Colonic mucosa (tissue), 4 donors: ENCODE measurements around the gene MYO5C. TPM values are rescaled to one million over a fixed set of nuclear protein-coding genes. Genes with fewer than 3 reads are reported as not detected.
A peak's percentile ranks its signal among the peaks of the same experiment; 100 is the strongest.

ENCODE experiments used
- DNase-seq: peaks from one replicate; pipeline ENCODE4 v3.0.0-alpha.2; 2020
- H3K27ac ChIP-seq: fragments of 200-600 bp; one replicate; pipeline ENCODE4 v1.8.0; 2021
- H3K27me3 ChIP-seq: fragments of 200-600 bp; one replicate; pipeline ENCODE4 v1.8.0; 2021
- H3K36me3 ChIP-seq: fragments of 200-600 bp; one replicate; pipeline ENCODE4 v1.8.0; 2021
- H3K4me1 ChIP-seq: fragments of 200-600 bp; one replicate; pipeline ENCODE4 v1.8.0; 2021; ENCODE audit warnings: mild to moderate bottlenecking
- H3K4me3 ChIP-seq: fragments of 200-600 bp; one replicate; pipeline ENCODE4 v1.8.0; 2021
- H3K9ac ChIP-seq, 2 donors: one replicate each; pipeline ENCODE4 v1.7.0; 2013; ENCODE audit warnings: control low read depth in 2 of 2, low read depth in 2 of 2, low read length in 2 of 2
- H3K9me3 ChIP-seq: fragments of 200-600 bp; one replicate; pipeline ENCODE4 v1.8.0; 2021
- CTCF ChIP-seq: fragments of 200-600 bp; IDR thresholded peaks from one replicate; pipeline ENCODE4 v1.8.0; 2022; ENCODE audit warnings: antibody characterized with exemption, mild to moderate bottlenecking
- intact Hi-C: fragments of 100-400 bp; cut with DNase I; formaldehyde crosslinking; loops from one replicate; pipeline ENCODE4 v1.14.1; 2022
- total RNA-seq, 2 donors: library from RNA; stranded (reverse); fragmentation: NEBNext Ultra II Directional in 1 of 2; extraction: Animal tissue kit (Norgen Biotek cat#: 25700) in 1 of 2; gene quantifications; one replicate each; pipeline ENCODE4 v1.2.1, GENCODE V29; 2021
- donor health status: healthy.
- donor health status: DM: no; HTN: no; CAD: no.
- donor health status: DM: no; HTN: no; CAD: no.

MYO5C gene
- total RNA-seq, 2 donors from 2014 or later: 71.4 to 102 TPM

- Histone ChIP-seq H3K36me3 (peaks cover 7% of the 10 kb centered on the region), H3K27me3 (no peaks in the 10 kb centered on the region), H3K27ac (no peak overlapping the region), H3K4me3 (no peak overlapping the region), H3K9ac (no peak overlapping the region), H3K9me3 (no peaks in the 10 kb centered on the region), H3K4me1 (no peaks in the 10 kb centered on the region)
- no peak for TF ChIP-seq CTCF
- no peak for DNase-seq
- intact Hi-C loops: no loop called here
These were observed 62.2 kb downstream of the MYO5C start for GRCh38 chr15:52233405-52233804.

GRCh38 chr15:52232327-52232726, 63.3 kb downstream of the MYO5C start:
- Histone ChIP-seq H3K4me3 (no peak overlapping the region), H3K4me1 (no peaks in the 10 kb centered on the region), H3K9ac (no peak overlapping the region), H3K27ac (no peak overlapping the region), H3K27me3 (no peaks in the 10 kb centered on the region), H3K9me3 (no peaks in the 10 kb centered on the region), H3K36me3 (peaks cover 7% of the 10 kb centered on the region)
- no peak for DNase-seq
- TF ChIP-seq CTCF: no peak
- intact Hi-C loops: no loop called here

- Histone ChIP-seq H3K27ac (peak overlapping the region; percentile 61), H3K27me3 (no peaks in the 10 kb centered on the region), H3K4me1 (no peaks in the 10 kb centered on the region), H3K4me3 (no peak overlapping the region), H3K36me3 (no peaks in the 10 kb centered on the region), H3K9me3 (no peaks in the 10 kb centered on the region), H3K9ac (no peak overlapping the region)
- intact Hi-C loops: no loop called here
- no peak for DNase-seq
- no peak for TF ChIP-seq CTCF
These were observed 65.5 kb downstream of the MYO5C start for GRCh38 chr15:52230073-52230472.

GRCh38 chr15:52228921-52229320, 66.7 kb downstream of the MYO5C start:
- Histone ChIP-seq H3K9ac (no peak overlapping the region), H3K36me3 (no peaks in the 10 kb centered on the region)

GRCh38 chr15:52227456-52227855, 68.1 kb downstream of the MYO5C start:
- Histone ChIP-seq H3K27me3 (no peaks in the 10 kb centered on the region), H3K36me3 (no peaks in the 10 kb centered on the region), H3K9ac (no peak overlapping the region), H3K9me3 (no peaks in the 10 kb centered on the region), H3K27ac (no peak overlapping the region), H3K4me3 (no peak overlapping the region), H3K4me1 (no peaks in the 10 kb centered on the region)
- DNase-seq: peak; percentile 71
- TF ChIP-seq CTCF: peak; percentile 80
- intact Hi-C loops: no loop called here

More at GRCh38 chr15:52228921-52229320, 66.7 kb downstream of the MYO5C start:
- Histone ChIP-seq H3K4me1 (no peaks in the 10 kb centered on the region), H3K4me3 (no peak overlapping the region), H3K27me3 (no peaks in the 10 kb centered on the region), H3K27ac (peak overlapping the region; percentile 61), H3K9me3 (no peaks in the 10 kb centered on the region)
- DNase-seq: peak; percentile 87
- intact Hi-C loops: no loop called here
- no peak for TF ChIP-seq CTCF

- DNase-seq: no peak
- Histone ChIP-seq H3K27me3 (no peaks in the 10 kb centered on the region), H3K36me3 (no peaks in the 10 kb centered on the region), H3K27ac (no peak overlapping the region), H3K9me3 (no peaks in the 10 kb centered on the region), H3K4me3 (no peak overlapping the region), H3K4me1 (no peaks in the 10 kb centered on the region), H3K9ac (no peak overlapping the region)
- no peak for TF ChIP-seq CTCF
- intact Hi-C loops: no loop called here
These were observed 70.4 kb downstream of the MYO5C start for GRCh38 chr15:52225230-52225629.
